Spleen (tissue), 7 donors: ENCODE results near the gene TROAP.

Source experiments
- POLR2A ChIP-seq, 3 donors: fragments of 450-650 bp; IDR thresholded peaks; one replicate each; pipeline ENCODE4 v1.5.1; 2017; ENCODE audit warnings: antibody characterized with exemption in 3 of 3, mild to moderate bottlenecking in 1 of 3
- POLR2AphosphoS5 ChIP-seq, 3 donors: sonication (generic); formaldehyde crosslinking; IDR thresholded peaks; one replicate each; pipeline ENCODE4 v1.5.1; 2017; ENCODE audit warnings: antibody characterized with exemption in 3 of 3
- TF ChIP-seq, protein P1 (sequence below), 11 experiments: fragments of 200-600 bp in 7 of 11; fragments of 450-650 bp in 4 of 11; sonication (generic) in 4 of 11; IDR thresholded peaks in 8 of 11; conservative IDR thresholded peaks in 3 of 11; 1 replicate in 7 of 11; 2 replicates in 4 of 11; pipeline versions ENCODE4 v1.4.0 to v1.8.0; 2016 to 2021; ENCODE audit warnings: antibody characterized with exemption in 11 of 11, inconsistent platforms in 4 of 11, mild to moderate bottlenecking in 1 of 11
- donor health status: DM: no; HTN: no; CAD: no; lungs with moderate emphysema.
- donor health status: DM: no; HTN: no; CAD: no.
- donor health status: DM: no; HTN: no; CAD: no.

DNA sequence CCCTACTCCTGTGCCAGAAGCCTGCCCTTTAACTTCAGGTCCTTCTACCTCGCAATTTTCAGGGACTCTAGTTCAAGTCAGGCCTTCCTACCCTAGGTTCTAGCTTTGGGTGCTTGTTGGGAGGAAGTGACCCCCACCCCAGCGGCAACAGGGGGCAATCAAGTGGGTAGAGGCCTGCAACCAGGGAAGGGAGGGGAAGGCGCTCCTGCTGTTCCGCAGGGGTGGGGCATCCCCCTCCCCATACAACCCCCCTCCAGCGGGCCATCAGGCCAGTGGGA lies 28.3 kb upstream of the TROAP start:
- TF ChIP-seq, protein P1, sequence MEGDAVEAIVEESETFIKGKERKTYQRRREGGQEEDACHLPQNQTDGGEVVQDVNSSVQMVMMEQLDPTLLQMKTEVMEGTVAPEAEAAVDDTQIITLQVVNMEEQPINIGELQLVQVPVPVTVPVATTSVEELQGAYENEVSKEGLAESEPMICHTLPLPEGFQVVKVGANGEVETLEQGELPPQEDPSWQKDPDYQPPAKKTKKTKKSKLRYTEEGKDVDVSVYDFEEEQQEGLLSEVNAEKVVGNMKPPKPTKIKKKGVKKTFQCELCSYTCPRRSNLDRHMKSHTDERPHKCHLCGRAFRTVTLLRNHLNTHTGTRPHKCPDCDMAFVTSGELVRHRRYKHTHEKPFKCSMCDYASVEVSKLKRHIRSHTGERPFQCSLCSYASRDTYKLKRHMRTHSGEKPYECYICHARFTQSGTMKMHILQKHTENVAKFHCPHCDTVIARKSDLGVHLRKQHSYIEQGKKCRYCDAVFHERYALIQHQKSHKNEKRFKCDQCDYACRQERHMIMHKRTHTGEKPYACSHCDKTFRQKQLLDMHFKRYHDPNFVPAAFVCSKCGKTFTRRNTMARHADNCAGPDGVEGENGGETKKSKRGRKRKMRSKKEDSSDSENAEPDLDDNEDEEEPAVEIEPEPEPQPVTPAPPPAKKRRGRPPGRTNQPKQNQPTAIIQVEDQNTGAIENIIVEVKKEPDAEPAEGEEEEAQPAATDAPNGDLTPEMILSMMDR (IDR thresholded peaks at IDR 0.05 in 8 of 11, conservative IDR thresholded peaks at IDR 0.05 in 3 of 11): no peak
- no peak for TF ChIP-seq POLR2A (IDR thresholded peaks at IDR 0.05)
- TF ChIP-seq POLR2AphosphoS5 (IDR thresholded peaks at IDR 0.05): no peak
